ENCODE measurements around the gene PAX8. TPM values are rescaled to one million over a fixed set of nuclear protein-coding genes. Genes with fewer than 3 reads are reported as not detected.

Gene PAX8
- total and polyA plus RNA-seq, 2 of the 13 experiments (the other 11 are each of a cell fraction or from before 2014, with no cell fraction given), result 1.5 to 8.8 TPM

DNA sequence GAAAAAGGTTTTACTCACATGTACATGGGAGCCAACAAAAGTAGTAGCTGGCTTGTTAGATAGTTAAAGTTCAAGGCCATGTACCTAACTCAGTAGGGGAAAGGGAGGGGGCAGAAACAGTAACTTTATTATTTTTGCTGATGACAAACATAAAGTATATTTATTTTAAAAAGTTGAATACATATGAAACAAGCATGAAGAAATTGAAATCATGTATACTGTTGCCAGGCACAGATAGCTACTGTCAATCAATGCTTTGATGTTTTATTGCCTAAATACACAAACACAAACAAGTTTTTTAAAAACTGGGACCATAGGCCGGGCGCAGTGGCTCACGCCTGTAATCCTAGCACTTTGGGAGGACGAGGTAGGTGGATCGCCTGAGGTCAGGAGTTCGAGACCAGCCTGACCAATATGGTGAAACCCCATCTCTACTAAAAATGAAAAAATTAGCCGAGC is 112.5 kb downstream of the PAX8 start (continued):
- TF ChIP-seq, protein P1, sequence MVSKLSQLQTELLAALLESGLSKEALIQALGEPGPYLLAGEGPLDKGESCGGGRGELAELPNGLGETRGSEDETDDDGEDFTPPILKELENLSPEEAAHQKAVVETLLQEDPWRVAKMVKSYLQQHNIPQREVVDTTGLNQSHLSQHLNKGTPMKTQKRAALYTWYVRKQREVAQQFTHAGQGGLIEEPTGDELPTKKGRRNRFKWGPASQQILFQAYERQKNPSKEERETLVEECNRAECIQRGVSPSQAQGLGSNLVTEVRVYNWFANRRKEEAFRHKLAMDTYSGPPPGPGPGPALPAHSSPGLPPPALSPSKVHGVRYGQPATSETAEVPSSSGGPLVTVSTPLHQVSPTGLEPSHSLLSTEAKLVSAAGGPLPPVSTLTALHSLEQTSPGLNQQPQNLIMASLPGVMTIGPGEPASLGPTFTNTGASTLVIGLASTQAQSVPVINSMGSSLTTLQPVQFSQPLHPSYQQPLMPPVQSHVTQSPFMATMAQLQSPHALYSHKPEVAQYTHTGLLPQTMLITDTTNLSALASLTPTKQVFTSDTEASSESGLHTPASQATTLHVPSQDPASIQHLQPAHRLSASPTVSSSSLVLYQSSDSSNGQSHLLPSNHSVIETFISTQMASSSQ (IDR thresholded peaks at IDR 0.05; ENCODE audit: low read depth), result 0 out of 2 replicates have a peak, but pooled peaks have one; percentile 9
- TF ChIP-seq, protein P1 (CRISPR knock-in tag; IDR thresholded peaks at IDR 0.05; ENCODE audit: borderline replicate concordance), result no peak
- peak; percentile 71 for TF ChIP-seq NCOA2 (CRISPR knock-in tag; IDR thresholded peaks at IDR 0.05)
- no peak for TF ChIP-seq ZNF10 (CRISPR knock-in tag; IDR thresholded peaks at IDR 0.05; ENCODE audit: borderline replicate concordance, low read depth)
- 0 out of 2 replicates have a peak, but pooled peaks have one; percentile 47 for TF ChIP-seq ZKSCAN8 (CRISPR knock-in tag; IDR thresholded peaks at IDR 0.05; ENCODE audit: borderline replicate concordance)
- TF ChIP-seq ISL2 (CRISPR knock-in tag; IDR thresholded peaks at IDR 0.05), result peak; percentile 59; the same call in 1 of the 2 replicates
- TF ChIP-seq ZNF234 (CRISPR knock-in tag; conservative IDR thresholded peaks at IDR 0.05), result no peak
- no peak for TF ChIP-seq FOXJ3 (CRISPR knock-in tag; IDR thresholded peaks at IDR 0.05; ENCODE audit: borderline replicate concordance)
- TF ChIP-seq DDIT3 (CRISPR knock-in tag; IDR thresholded peaks at IDR 0.05), result no peak
- no peak for TF ChIP-seq ZNF432 (CRISPR knock-in tag; IDR thresholded peaks at IDR 0.05; ENCODE audit: borderline replicate concordance)
- no peak for TF ChIP-seq ZBTB44 (CRISPR knock-in tag; IDR thresholded peaks at IDR 0.05)
- TF ChIP-seq ZSCAN22 (CRISPR knock-in tag; IDR thresholded peaks at IDR 0.05), result no peak
- no peak for TF ChIP-seq TCF12 (IDR thresholded peaks at IDR 0.05)
- TF ChIP-seq TCF12 (CRISPR knock-in tag; IDR thresholded peaks at IDR 0.05), result no peak
- TF ChIP-seq, protein P2, sequence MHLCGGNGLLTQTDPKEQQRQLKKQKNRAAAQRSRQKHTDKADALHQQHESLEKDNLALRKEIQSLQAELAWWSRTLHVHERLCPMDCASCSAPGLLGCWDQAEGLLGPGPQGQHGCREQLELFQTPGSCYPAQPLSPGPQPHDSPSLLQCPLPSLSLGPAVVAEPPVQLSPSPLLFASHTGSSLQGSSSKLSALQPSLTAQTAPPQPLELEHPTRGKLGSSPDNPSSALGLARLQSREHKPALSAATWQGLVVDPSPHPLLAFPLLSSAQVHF (CRISPR knock-in tag; IDR thresholded peaks at IDR 0.05), result no peak
- TF ChIP-seq NR2F6 (IDR thresholded peaks at IDR 0.05), result peak; percentile 76
- peak; percentile 76 for TF ChIP-seq NR2F6 (CRISPR knock-in tag; IDR thresholded peaks at IDR 0.05)
- no peak for TF ChIP-seq ZNF816 (CRISPR knock-in tag; IDR thresholded peaks at IDR 0.05; ENCODE audit: borderline replicate concordance)
- no peak for TF ChIP-seq HDAC6 (IDR thresholded peaks at IDR 0.05; ENCODE audit: low read depth, low read length)
- TF ChIP-seq ZNF136 (CRISPR knock-in tag; IDR thresholded peaks at IDR 0.05; ENCODE audit: low read depth), result no peak
- peak; percentile 60; the same call in 1 of the 2 replicates for TF ChIP-seq ZNF460 (CRISPR knock-in tag; IDR thresholded peaks at IDR 0.05; ENCODE audit: borderline replicate concordance)
- no peak for TF ChIP-seq ZNF350 (CRISPR knock-in tag; IDR thresholded peaks at IDR 0.05; ENCODE audit: borderline replicate concordance, low read depth)
- TF ChIP-seq, protein P3, sequence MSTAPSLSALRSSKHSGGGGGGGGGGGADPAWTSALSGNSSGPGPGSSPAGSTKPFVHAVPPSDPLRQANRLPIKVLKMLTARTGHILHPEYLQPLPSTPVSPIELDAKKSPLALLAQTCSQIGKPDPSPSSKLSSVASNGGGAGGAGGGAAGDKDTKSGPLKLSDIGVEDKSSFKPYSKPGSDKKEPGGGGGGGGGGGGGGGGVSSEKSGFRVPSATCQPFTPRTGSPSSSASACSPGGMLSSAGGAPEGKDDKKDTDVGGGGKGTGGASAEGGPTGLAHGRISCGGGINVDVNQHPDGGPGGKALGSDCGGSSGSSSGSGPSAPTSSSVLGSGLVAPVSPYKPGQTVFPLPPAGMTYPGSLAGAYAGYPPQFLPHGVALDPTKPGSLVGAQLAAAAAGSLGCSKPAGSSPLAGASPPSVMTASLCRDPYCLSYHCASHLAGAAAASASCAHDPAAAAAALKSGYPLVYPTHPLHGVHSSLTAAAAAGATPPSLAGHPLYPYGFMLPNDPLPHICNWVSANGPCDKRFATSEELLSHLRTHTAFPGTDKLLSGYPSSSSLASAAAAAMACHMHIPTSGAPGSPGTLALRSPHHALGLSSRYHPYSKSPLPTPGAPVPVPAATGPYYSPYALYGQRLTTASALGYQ (CRISPR knock-in tag; IDR thresholded peaks at IDR 0.05), result 0 out of 2 replicates have a peak, but pooled peaks have one; percentile 36
